GM23338 (cell line): ENCODE results near the gene UGCG. TPM values are rescaled to one million over a fixed set of nuclear protein-coding genes. Genes with fewer than 3 reads are reported as not detected.

Experiments used
- ETS1 ChIP-seq: IDR thresholded peaks from 2 replicates; pipeline ENCODE4 v1.6.1; 2016; ENCODE audit warnings: antibody characterized with exemption
- EZH2 ChIP-seq: fragments of 200-600 bp; sonication (generic); IDR thresholded peaks from one replicate; pipeline ENCODE4 v1.8.0; 2017; ENCODE audit warnings: antibody characterized with exemption, mild to moderate bottlenecking, low read depth; ENCODE audit not compliant: unreplicated experiment
- JUNB ChIP-seq: IDR thresholded peaks from one replicate; pipeline ENCODE4 v1.6.1; 2016; ENCODE audit warnings: antibody characterized with exemption; ENCODE audit not compliant: unreplicated experiment
- NANOG ChIP-seq: IDR thresholded peaks from 2 replicates; pipeline ENCODE4 v1.6.1; 2016; ENCODE audit warnings: antibody characterized with exemption, borderline replicate concordance
- POLR2AphosphoS5 ChIP-seq: IDR thresholded peaks from 2 replicates; pipeline ENCODE4 v1.6.1; 2016; ENCODE audit warnings: antibody characterized with exemption, low read depth
- ZNF114 ChIP-seq: fragments of 250-450 bp; sonication (Bioruptor Pico); IDR thresholded peaks from 2 replicates; pipeline ENCODE4 v1.5.0; 2020; ENCODE audit warnings: mild to moderate bottlenecking, moderate library complexity
- ZNF331 ChIP-seq: fragments of 250-450 bp; sonication (Bioruptor Pico); IDR thresholded peaks from 2 replicates; pipeline ENCODE4 v1.5.0; 2020; ENCODE audit warnings: low read depth, mild to moderate bottlenecking, moderate library complexity
- polyA plus RNA-seq: library from polyadenylated mRNA; unstranded; fragments of >200 nt; fragmentation: Nextera tagmentation; extraction: Ambion mirVana; gene quantifications from 2 replicates; pipeline ENCODE4 v1.2.1, GENCODE V29; 2016
- total RNA-seq: library from RNA; depleted of rRNA; stranded (reverse); fragments of >200 nt; shearing (Covaris generic); gene quantifications from 2 replicates; pipeline ENCODE4 v1.2.3, GENCODE V29; 2014
- TF ChIP-seq, protein P1 (sequence below): fragments of 250-450 bp; sonication (Bioruptor Pico); IDR thresholded peaks from 2 replicates; pipeline ENCODE4 v1.5.0; 2020; ENCODE audit warnings: mild to moderate bottlenecking, moderate library complexity
- TF ChIP-seq, protein P2 (sequence below), 2 experiments: fragments of 200-600 bp in 1 of 2; sonication (generic) in 1 of 2; conservative IDR thresholded peaks; 2 replicates each; pipeline versions ENCODE4 v1.5.1 to v1.6.1; 2016 to 2017; ENCODE audit warnings: antibody characterized with exemption in 2 of 2, low read depth in 2 of 2, mild to moderate bottlenecking in 2 of 2, moderate library complexity in 1 of 2

UGCG gene
- total and polyA plus RNA-seq, 2 experiments from 2014 or later: 30.4 to 44.9 TPM

DNA sequence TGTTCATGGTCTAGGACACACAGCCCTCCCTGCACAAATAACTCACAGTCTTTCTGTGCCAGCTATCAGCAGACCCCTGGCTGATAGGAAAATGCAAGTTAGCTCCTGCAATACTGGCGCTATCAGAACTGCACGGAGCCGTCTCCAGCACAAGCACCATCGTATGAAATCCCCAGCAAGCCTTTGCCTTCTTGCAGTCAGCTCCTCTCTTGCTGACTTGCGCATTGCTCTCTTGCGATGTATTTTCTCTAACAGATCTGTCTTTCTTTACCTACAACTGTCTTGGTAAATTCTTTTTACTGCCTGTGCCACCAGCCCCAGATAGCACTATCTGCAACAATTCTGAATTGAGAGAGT, 25.1 kb upstream of the UGCG start (continued):
- TF ChIP-seq, protein P1, sequence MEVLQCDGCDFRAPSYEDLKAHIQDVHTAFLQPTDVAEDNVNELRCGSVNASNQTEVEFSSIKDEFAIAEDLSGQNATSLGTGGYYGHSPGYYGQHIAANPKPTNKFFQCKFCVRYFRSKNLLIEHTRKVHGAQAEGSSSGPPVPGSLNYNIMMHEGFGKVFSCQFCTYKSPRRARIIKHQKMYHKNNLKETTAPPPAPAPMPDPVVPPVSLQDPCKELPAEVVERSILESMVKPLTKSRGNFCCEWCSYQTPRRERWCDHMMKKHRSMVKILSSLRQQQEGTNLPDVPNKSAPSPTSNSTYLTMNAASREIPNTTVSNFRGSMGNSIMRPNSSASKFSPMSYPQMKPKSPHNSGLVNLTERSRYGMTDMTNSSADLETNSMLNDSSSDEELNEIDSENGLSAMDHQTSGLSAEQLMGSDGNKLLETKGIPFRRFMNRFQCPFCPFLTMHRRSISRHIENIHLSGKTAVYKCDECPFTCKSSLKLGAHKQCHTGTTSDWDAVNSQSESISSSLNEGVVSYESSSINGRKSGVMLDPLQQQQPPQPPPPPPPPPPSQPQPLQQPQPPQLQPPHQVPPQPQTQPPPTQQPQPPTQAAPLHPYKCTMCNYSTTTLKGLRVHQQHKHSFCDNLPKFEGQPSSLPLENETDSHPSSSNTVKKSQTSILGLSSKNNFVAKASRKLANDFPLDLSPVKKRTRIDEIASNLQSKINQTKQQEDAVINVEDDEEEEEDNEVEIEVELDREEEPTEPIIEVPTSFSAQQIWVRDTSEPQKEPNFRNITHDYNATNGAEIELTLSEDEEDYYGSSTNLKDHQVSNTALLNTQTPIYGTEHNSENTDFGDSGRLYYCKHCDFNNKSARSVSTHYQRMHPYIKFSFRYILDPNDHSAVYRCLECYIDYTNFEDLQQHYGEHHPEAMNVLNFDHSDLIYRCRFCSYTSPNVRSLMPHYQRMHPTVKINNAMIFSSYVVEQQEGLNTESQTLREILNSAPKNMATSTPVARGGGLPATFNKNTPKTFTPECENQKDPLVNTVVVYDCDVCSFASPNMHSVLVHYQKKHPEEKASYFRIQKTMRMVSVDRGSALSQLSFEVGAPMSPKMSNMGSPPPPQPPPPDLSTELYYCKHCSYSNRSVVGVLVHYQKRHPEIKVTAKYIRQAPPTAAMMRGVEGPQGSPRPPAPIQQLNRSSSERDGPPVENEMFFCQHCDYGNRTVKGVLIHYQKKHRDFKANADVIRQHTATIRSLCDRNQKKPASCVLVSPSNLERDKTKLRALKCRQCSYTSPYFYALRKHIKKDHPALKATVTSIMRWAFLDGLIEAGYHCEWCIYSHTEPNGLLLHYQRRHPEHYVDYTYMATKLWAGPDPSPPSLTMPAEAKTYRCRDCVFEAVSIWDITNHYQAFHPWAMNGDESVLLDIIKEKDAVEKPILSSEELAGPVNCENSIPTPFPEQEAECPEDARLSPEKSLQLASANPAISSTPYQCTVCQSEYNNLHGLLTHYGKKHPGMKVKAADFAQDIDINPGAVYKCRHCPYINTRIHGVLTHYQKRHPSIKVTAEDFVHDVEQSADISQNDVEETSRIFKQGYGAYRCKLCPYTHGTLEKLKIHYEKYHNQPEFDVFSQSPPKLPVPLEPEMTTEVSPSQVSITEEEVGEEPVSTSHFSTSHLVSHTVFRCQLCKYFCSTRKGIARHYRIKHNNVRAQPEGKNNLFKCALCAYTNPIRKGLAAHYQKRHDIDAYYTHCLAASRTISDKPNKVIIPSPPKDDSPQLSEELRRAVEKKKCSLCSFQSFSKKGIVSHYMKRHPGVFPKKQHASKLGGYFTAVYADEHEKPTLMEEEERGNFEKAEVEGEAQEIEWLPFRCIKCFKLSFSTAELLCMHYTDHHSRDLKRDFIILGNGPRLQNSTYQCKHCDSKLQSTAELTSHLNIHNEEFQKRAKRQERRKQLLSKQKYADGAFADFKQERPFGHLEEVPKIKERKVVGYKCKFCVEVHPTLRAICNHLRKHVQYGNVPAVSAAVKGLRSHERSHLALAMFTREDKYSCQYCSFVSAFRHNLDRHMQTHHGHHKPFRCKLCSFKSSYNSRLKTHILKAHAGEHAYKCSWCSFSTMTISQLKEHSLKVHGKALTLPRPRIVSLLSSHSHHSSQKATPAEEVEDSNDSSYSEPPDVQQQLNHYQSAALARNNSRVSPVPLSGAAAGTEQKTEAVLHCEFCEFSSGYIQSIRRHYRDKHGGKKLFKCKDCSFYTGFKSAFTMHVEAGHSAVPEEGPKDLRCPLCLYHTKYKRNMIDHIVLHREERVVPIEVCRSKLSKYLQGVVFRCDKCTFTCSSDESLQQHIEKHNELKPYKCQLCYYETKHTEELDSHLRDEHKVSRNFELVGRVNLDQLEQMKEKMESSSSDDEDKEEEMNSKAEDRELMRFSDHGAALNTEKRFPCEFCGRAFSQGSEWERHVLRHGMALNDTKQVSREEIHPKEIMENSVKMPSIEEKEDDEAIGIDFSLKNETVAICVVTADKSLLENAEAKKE (CRISPR knock-in tag): no peak
- TF ChIP-seq JUNB (no peak), ZNF114 (no peak), POLR2AphosphoS5 (no peak), ZNF331 (CRISPR knock-in tag) (no peak), NANOG (no peak), EZH2 (no peak), ETS1 (no peak)
- TF ChIP-seq, protein P2, sequence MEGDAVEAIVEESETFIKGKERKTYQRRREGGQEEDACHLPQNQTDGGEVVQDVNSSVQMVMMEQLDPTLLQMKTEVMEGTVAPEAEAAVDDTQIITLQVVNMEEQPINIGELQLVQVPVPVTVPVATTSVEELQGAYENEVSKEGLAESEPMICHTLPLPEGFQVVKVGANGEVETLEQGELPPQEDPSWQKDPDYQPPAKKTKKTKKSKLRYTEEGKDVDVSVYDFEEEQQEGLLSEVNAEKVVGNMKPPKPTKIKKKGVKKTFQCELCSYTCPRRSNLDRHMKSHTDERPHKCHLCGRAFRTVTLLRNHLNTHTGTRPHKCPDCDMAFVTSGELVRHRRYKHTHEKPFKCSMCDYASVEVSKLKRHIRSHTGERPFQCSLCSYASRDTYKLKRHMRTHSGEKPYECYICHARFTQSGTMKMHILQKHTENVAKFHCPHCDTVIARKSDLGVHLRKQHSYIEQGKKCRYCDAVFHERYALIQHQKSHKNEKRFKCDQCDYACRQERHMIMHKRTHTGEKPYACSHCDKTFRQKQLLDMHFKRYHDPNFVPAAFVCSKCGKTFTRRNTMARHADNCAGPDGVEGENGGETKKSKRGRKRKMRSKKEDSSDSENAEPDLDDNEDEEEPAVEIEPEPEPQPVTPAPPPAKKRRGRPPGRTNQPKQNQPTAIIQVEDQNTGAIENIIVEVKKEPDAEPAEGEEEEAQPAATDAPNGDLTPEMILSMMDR (conservative IDR thresholded peaks at IDR 0.05; ENCODE audit: low read depth in 2 of 2): no peak
